ENCODE measurements around the gene PCDH19.

Gene PCDH19

DNA sequence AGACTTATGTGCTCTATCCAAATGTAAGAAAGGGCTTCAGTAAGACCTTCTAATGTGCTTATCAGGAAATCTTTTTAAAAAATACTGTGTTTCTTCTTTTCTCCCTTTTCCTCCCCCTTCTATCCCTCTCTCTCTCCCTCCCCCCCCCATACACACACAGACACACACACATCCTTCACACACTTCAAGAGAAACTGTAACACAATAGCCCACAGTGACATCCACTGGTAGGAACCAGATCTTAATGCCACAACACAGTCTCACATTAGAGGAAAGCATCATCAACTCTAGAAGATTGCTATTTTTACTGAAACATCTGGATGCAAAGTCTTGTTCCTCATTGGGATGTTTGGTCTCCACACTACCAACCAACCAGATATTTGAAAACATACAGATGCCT lies 4.6 kb downstream of the PCDH19 start:
- no peak for DNase-seq

DNA sequence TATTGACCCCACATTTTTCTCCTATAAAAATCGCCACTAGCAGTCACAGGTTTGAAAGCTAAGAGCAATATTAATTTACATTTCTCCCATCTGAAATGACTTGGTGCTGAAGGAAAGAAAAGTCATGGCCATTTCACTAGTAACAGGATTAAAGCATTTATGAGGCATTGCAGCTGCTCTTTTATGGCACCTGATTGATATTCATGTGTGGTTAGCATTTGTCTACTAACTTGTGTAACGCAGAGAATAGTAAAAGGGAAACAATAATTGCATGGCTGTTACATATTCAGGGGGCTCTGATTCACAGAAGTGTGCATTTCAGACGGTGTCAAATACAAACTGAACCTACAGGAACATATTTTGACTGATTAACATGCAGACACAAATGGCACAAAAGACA lies 5.2 kb downstream of the PCDH19 start:
- DNase-seq = no peak

DNA sequence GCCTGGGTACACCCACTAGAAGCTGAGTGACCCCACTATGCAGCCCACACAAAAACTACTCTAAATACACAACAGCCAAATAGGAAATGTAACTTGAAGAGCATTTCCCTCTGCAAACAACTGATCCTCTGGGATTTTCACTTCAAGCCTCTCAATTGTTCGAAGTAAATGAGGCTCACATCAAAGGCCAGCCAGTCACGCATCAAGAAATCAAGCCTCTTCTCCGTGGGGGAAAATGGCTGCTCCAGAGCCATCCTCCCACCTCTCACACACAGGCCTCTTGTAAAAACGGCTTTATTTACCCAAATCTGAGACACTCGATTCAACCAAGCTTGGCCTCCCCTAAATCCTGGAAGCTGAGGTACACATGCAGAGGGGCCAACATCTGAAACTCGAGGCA lies 14.3 kb downstream of the PCDH19 start:
- DNase-seq = no peak

DNA sequence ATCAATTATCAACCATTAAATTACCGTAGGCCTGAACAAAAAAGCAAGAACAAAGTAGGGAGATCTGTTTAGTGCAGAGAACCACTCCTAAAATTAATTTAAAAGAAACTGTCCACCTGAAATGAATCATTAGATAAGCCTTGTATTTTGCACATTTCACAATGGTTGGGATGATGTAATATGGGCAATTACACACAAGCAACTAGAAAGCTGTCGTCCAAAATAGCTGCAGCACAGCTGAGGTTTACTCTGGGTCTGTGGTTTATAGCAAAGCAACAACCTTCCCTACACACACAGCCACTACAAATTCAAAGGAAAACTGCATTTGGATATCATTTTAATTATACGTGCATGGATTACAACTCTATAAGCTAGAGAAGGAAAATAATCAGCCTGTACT lies 28.5 kb downstream of the PCDH19 start:
- DNase-seq = no peak

DNA sequence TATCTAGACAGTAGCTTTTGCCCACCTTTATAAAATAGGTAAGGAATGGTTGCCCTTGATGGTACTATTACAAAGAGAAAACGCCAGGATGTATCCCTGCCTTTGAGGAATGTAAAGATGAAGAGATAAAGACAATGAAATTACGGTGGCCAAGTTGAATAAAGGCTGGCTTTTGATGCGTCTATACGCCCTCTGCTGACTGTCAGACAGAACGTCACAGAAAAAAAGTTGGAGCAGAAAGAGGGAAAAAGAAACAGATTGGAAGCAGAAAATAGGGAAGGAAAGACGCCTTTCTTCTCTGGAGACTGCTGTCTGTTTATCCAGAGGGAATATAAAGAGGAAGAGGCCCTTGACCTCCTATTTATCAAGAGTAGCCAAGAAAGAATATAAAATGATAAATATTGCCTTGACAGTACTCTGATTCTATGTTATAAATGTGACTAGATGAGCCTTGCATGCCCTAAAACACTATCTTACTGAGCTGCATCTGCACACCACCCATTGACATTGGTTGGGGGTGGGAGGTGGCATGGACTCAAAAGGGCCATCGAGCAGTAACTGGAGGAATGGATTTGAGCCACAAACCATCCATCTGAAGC lies 30.6 kb downstream of the PCDH19 start:
- peak; percentile 3 for DNase-seq

DNA sequence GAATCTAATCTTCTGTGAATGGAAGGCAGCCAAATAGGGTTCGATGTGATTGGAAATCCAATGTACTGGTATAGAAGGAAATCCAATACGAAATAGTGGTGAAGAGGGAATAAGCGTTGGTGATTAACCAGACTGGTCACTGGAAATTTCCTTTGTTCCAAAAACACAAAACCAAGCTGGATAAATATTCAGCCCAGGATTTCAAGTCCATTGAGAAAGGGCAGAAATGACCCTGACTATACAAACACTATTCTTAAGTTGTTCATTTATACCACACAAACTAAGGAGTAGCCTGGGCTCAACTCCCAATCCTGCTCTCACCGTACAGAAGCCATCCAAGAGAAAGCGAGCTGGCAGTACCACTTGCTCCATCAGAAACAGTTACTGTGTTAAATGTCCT lies 32.2 kb downstream of the PCDH19 start:
- DNase-seq = no peak

DNA sequence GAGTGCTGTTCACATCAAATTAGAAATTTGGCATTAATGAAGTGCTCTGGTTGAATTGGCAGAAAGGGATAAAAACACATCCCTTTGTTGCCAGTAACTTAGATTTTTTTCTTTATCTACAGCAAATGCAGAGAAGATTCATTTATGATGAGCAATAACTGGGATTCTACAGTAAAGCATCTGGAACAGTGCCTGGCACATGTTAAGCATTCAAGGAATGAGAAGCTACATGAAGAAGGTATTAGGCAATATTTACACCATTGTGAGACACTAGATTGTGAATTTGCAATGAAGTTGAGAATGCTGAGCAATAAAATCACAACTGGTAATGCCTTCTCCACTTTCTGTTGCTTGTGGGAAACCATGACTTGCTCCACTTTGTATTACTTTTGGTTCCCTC lies 33.5 kb downstream of the PCDH19 start:
- no peak for DNase-seq

DNA sequence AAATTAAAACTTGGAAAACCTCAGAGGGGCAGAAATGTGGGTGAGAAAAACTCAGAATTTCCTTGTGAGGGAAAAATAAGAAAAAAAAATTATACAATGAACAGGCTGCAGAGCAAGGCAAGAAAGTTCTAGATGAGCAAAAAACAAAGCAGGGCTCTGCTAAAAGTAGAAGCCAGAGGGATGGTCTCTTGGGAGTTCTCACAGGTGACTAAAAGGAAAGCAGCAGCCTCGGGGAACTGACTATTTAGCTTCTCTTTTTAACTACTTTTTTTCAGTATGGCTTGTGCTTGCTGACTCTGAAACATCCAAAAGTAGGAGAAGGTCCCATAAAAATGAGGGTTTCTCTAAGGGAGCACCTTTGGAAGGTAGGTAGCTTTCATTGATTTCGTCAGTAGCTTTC lies 36.4 kb downstream of the PCDH19 start:
- DNase-seq = no peak

DNA sequence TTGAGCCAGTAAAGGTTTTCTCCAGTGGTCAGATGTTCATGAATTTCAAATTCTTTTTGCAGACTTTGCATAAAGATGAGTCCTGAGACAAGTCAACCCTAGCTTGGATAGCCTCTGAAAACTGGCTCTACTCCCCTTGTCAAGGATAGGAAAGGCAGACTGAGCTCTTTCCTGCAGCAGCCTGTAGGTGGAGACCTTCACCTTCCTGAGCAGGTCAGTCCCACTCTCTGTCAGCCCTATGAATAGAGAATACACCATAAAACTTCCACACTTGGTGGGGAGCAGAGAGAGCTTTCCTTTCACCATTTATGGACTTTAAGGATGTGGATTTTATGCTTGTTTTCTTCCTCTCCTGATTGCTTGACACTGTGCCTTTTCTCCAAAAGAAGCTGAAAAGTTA lies 41.9 kb downstream of the PCDH19 start:
- DNase-seq = peak; percentile 3

DNA sequence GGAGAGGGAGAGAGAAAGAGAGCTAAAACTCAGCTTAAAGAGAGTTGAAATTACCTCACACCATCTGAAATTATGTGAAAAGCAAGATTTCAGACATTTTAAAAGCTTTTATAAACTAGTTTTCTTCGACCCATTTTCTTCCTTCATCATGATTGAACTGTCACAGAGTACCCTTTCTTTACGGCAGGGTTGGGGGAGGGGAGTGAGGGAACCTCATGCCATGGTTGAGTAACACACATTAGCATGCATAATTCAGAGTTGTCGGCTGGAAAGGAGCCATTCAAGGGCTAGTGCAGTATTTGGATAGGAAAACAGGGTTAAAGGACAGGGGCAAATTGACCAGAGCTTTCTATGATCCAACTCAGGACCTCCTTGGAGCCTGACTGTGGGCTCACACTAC lies 46.2 kb downstream of the PCDH19 start:
- no peak for DNase-seq

DNA sequence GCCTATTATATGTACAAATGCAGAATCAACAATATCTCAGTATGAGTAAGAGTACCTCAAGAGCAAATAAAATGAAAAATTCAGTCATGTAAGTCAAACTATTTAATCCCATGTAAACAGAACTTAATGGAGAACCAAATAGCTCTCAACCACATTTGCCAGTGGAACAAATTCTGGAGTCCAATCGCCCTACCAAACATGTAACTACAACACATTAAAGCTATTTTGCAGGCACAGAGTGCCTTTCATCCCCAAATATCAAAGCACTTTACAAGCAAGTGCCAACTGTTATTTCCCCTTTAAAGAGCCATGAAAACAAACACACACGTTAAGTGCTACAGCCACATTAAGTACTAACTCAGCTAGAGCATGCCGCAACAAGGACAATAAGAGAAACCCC lies 51.3 kb downstream of the PCDH19 start:
- DNase-seq = no peak

DNA sequence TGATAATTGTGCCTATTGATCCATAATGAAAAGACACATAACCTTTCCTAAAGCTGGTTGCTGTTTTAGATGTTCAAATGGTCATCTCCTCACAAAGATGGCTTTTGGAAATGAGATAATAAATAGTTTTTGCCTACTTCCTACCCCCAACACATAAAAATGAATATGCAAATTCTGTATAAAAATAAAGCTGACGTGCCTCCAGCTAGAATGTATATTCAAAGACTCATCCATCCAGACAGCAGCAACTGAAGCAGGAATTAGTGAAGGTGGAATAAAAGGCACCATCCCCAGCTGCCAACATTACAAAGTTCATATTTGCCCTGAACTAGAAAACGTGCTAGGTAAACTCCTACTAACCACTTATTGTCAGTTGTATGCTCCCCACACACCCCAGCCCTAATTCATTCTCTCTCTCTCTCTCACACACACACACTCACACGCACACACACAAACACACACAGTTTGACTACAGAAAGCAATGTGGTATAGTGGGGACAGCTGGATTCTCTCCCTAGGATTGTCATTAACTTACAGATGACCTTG lies 53.6 kb downstream of the PCDH19 start:
- DNase-seq = no peak

DNA sequence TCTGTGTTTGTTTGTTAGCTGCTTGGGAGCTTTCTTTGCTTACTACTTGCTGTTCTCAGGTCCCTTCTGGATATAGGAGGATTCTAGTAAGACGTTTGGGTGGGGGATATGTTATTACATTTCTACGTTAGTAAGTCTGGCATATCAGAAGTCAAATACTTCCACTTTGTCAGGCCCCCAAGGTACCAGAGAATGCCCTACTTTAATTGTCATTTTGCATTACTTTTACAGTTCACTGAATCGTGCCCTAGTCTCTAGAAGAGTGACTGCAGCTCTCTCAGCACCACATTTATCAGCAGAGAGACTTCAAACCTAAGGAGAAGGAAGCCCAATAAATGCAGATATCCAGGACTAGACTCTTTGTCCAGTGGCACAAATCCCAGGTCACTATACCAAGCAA lies 54.4 kb downstream of the PCDH19 start:
- no peak for DNase-seq

DNA sequence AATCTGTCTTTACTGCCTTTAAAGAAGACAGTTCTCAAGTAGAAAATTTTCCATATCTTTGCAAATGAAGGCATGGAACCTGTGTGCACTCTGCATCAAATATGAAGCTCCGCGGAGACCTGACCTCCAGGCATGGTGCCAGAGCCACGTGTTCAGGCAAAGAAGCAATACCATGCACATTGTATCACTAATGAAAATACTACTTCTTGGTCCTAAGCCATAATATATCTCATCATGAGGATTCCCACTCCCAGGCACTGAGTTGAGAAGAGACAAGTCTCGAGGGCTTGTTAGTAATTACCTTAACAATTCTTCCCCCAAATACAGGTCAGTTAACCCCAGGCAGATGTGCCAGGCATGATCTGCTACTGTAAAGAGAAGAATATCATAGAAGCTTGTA lies 56.7 kb downstream of the PCDH19 start:
- no peak for DNase-seq

DNA sequence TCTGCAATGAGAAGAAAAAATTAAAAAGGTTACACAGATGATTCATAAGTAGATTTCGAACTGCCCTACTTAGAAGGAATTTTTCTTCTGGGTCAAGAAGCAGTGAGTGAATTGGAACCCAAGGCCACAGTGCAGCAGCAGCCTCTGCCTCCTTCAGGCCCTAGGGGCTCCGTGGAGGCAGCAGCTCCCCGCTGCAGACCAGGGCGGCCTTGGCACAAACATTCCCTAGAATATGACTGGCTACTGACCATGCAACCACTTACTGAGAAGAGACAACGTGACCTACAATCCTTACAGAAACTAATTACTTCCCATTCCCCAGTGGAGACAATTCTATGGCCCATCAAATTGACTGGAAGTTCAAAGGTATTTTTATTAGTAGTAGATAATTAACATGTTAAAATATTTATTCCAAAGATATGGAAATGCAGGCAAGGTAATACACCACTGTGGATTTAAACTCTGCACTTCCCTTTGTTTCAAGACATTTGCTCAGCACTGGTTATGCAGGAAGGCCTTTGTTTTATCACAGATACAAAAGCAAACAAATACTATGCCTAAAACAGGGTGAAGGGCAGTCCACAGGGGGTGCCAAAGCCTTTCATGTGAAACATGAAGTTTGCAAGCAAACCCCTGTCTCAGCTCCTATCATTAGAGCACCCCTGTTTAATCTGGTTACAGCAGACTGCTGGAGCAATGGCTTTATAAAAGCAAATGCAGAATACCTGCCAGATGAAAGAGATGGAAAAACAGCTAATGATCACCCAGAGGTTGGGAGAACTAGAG lies 59.2 kb downstream of the PCDH19 start:
- DNase-seq = no peak

DNA sequence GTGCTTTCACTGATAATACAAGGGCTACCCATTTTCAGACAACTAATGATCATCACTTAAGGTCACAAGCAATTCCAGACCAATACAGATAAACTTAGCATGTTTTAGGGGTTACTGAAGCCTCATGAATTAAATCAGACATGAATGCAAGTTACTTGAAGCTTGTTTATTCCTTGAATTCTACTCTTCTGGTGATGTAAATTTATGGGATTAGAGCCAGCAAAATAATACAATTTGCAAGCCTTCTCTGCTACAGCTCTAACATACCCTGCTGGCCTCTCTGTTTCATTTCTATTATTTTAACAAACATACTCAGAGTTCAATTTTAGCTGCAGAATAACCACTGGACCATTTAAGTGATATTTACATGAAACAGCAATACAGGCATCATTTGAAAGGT lies 60.7 kb downstream of the PCDH19 start:
- no peak for DNase-seq

DNA sequence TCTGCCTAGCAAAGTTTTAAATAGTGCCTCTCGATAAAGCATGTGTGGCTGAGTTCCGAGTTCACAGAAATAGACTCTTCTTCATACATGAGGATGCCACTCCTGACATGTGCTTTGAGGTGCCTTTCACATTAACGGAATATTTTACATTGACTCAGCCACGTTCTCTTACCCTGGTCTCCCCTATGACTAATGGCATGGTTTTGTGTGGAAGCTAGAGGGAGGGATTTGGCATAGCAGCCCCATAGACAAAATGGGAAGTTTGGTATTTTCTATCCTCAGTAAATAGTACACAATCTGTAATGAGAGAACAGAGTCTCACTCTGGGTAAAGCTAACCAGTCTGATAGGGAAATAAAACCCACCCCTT lies 68.9 kb downstream of the PCDH19 start:
- DNase-seq = no peak

DNA sequence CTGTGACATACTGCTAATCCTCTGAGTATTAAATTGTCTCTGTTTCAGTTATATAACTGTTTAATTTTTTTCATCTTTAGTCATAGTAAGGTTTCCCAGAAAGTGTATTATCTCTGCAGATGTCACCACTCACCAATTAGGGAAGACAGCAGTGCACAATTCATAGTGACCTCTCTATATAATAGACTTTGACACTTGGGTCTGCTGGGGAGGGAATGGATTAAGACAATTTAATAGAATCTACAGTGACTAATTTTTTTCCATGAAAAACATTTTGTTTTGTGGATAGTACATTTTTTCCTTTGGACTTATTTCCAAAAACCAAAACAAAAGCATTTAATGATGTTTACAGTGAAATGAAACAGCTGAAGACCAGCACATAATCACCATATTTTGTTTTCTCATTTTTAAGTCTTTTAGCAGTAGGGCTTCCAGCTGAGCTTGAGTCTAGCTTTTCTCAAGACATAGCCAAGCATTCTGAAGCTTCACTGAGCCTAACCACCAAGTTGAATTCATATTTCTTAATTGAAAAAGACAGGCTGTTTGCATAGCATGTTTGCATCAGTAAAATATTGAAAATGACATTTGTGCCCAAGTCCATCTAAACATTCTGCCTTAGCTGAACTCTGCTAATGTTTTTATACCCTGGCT lies 69.5 kb downstream of the PCDH19 start:
- DNase-seq = no peak

DNA sequence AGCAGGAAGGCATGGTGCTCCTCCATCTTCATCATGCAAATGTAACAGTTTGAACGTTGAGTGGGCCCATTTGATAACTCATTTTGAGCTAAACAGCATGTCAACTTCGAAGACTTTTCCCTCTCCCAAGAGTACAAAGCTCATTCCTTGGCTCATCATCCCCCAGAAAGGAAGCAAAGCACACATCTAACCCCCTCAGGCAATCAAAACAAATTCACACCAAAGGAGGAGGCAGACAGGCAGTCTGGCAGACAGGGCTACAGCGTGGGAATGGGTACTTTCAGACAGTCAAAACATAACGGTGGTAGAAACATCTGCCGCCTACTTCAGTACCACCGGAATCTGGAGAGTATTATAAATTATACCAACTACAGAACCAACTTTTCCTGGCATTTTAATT lies 81.7 kb downstream of the PCDH19 start:
- DNase-seq = no peak

DNA sequence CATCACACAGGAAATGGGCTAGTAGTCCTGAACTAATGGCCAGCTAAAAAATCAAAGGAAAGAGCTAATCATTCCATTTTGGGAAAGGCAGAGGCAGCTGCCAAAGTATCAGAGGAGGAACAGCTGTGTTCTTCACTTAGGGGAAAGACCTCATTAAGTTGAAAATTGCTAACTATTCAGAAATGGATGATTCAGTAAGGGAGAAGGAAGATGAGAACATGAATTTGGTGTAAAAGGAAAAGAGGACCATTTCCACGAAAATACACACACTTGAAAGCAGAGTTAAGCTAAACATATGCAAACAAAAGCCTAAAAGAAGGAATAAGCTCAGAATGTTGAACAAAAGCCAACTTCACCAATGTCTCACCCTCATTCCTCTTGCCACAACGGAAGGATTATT lies 90.4 kb downstream of the PCDH19 start:
- no peak for DNase-seq

DNA sequence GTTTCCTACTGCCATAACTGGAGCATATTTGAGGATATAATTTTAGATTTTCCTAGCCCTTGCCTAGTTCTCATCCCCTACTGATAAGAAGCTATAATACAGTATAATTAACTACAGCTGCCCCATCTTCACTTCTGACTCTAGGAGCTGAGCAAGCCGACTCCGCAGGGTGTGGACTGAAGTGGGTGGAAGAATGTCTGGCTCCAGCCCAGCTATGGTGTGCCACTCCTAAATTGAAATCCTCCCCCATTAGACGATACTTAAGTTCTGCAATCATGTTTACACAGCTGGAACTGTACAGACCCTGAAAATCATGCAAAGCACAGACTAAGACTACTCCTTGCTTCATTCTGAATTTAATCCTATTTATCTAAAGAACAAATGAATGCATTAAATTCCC lies 93.1 kb downstream of the PCDH19 start:
- no peak for DNase-seq

DNA sequence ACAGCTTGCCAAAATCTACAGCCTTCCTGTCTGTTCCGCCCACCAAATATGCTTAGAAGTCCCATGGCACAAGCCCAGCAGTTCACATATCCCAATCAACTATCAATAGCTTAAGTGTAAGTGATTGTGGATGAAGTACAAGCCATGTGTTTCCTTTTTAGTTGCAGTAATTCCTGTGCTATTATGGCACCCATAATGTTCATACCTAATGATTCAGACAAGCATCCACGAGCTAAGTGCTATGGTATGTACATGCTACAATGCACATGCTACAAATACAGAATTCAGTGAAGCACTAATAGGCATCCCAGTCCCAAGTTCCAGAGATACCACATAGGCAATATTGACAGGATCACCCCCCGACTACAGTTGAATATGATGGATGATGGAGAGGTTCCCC lies 94.5 kb downstream of the PCDH19 start:
- no peak for DNase-seq

DNA sequence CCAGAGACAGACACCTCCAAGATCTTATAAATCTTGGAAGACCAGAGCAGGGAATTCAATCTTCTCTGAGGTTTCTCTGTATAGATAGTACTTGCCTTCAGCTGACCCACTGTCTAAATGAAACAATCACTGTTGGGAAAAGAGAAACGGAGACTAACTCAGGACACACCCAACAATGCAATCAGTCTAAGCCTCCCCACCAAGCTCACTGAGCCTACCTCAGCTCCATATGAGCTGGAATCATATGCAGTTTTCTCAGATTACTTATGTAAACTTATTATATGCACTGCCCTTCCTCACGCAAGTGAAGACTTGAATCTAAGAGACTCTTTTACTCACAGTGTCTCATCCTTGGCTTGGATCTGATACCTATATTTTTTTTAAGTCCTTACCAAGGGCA lies 110.5 kb downstream of the PCDH19 start:
- DNase-seq = no peak

DNA sequence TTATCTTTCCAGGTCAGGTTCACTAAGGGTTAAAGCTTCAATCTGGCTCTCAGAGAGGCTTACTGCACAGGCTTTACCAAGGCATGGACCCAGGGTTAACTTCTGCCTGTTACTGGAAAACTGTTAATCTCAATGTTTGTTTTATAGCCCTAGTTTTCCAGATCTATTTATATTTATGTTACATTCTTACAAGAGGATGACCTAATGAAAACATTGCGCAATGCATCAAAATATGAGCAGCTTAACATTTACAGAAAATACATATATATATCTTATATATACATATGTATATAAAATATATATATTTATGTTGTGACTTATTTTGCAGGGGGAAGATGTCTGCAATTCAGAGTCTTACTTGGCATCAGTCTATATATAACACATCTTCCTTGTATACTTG lies 112.3 kb downstream of the PCDH19 start:
- DNase-seq = no peak
